ENCODE results near the gene PEX11B.

Gene PEX11B

GRCh38 chr1:145960468-145961108 is 42.1 kb upstream of the PEX11B start:
- TF ChIP-seq CTCF (IDR thresholded peaks at IDR 0.05): peak; percentile 27 to 29
- H3K4me3 ChIP-seq: peak overlapping the region; percentile 55 to 58
- H3K4me1 ChIP-seq: peaks cover 5 to 63% (median 52%) of the 10 kb centered on the region in 4 donors
- H3K27ac ChIP-seq: peak overlapping the region; percentile 84 to 96
- no peaks in the 10 kb centered on the region for H3K27me3 ChIP-seq
- DNase-seq: peak; percentile 80 to 93
- H3K9me3 ChIP-seq: no peaks in the 10 kb centered on the region
- intact Hi-C loops (cut with DNase I; ENCODE audit: low total_unique reads): loop anchor here (10.0 kb wide), 1 partner anchor 46 kb away; the partner anchor contains the start of genes ITGA10 and PEX11B
- H3K36me3 ChIP-seq: no peaks in the 10 kb centered on the region

DNA sequence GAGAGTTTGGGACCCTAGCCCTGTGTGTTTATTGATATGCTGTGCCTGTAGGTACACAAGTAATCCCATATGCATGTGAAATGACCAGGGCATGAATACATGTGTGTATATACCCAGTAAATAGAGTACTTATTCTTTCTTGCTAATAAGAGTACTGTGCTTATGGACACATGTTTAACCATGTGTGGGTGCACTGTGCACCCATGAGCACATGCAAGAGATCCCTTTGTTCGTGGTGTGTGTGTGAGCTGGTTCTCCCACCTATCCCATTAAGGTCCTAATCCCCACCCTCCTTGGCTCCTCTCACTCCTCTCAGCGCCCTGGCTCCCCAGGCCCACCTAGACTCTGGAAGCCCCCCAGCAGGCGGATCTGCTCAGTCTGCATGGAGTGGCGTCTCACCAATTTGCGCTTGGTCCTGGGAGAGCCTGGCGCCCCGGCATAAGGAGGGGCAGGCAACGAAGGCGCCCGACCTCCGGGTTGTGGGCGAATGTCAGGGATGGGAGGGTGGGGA is 41.5 kb upstream of the PEX11B start:
- Histone ChIP-seq H3K27ac (peak overlapping the region; percentile 84 to 96), H3K27me3 (no peaks in the 10 kb centered on the region), H3K4me3 (peak overlapping the region; percentile 55 to 58), H3K4me1 (peaks cover 5 to 68% (median 52%) of the 10 kb centered on the region in 4 donors), H3K36me3 (no peaks in the 10 kb centered on the region), H3K9me3 (no peaks in the 10 kb centered on the region)
- no peak for DNase-seq
- no peak for TF ChIP-seq CTCF (IDR thresholded peaks at IDR 0.05)
- intact Hi-C loops (cut with DNase I; ENCODE audit: low total_unique reads): loop anchor here (10.0 kb wide), 1 partner anchor 45 kb away; the partner anchor contains the start of genes ITGA10 and PEX11B

DNA sequence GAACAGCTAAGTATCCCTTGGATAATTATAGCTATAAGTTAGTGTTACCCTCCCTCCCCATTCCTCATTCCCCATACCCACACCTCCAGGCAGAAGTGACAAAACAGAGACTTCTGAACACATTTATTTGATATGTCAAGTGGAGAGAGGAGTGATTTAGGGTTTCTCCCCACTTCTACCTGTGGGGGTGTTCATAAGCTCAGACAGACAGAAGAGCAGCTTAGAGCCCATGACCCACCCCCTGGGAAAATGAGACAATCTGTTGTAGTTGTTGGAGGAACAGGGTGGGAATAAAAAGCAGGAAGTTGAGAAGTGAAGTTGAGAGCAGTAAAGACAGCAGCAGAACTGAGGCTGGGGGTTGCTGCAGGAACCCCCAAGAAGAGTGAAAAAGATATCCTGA is 40.8 kb upstream of the PEX11B start:
- Histone ChIP-seq H3K27me3 (no peaks in the 10 kb centered on the region), H3K4me1 (peaks cover 5 to 75% (median 58%) of the 10 kb centered on the region in 4 donors), H3K4me3 (no peak overlapping the region), H3K27ac (peak overlapping the region; percentile 84 to 96), H3K36me3 (no peaks in the 10 kb centered on the region), H3K9me3 (no peaks in the 10 kb centered on the region)
- intact Hi-C loops (cut with DNase I; ENCODE audit: low total_unique reads): no loop called here
- no peak for DNase-seq
- no peak for TF ChIP-seq CTCF (IDR thresholded peaks at IDR 0.05)

GRCh38 chr1:145958734-145959133 is 40.2 kb upstream of the PEX11B start:
- Histone ChIP-seq H3K27me3 (no peaks in the 10 kb centered on the region), H3K9me3 (no peaks in the 10 kb centered on the region), H3K4me3 (no peak overlapping the region), H3K36me3 (no peaks in the 10 kb centered on the region), H3K27ac (peak overlapping the region; percentile 96 to 99), H3K4me1 (peaks cover 4 to 75% (median 59%) of the 10 kb centered on the region in 4 donors)
- intact Hi-C loops (cut with DNase I; ENCODE audit: low total_unique reads): no loop called here
- TF ChIP-seq CTCF (IDR thresholded peaks at IDR 0.05): no peak
- DNase-seq: no peak

DNA sequence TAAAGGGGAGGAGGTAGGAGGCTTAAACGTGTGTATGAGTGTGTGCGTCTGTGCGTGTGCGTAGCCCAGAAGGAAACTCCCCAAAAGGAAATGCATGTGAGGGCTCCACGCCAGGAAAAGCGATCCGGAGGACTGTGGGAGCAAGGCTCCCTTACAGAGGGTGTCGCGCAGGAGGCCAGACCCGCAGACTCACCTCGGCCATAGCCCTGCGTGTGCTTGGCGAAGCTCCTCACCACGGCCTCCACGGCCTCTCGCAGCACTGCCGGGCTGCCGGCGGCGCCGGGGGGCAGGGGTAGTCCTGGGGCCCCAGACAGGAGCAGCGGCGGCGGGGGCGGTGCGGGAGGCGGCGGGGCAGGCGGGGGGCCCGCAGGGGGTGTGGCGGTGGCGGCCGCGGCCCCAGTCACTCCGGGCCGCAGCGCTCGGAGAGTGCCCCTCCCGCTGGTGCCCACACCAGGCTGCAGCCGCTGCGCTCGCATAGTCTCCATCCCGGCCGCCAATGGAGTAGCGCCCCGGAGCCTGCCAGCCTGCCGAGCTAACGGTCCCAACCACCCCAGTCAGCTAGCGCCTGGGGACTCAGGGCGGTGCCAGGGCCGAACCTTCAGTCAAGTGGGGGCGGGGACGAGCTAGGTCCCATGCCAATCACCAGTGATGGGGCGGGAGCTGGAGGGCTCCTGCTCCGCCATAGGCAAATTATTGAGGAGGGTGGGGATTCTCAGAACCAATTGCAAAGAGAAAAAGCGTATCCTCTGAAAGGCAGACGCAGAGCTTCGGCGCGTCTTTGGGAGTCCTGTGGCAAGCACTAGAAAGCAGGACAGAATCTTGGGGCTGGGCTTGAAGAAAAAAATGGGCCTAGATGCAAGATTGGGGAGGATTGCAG is 39.2 kb upstream of the PEX11B start, which contains the start of gene LIX1L:
Gene LIX1L (minus strand): TSS at position 575 of the 877 bp plus-strand sequence. CDS start 90 bp downstream, at position 485.
- H3K4me1 ChIP-seq: peaks cover 0 to 69% (median 56%) of the 10 kb centered on the region in 4 donors
- TF ChIP-seq CTCF (IDR thresholded peaks at IDR 0.05): no peak

More for the DNA sequence above, 39.2 kb upstream of the PEX11B start, which contains the start of gene LIX1L:
- DNase-seq: peak; percentile 97 to 99
- Histone ChIP-seq H3K36me3 (peaks cover 0 to 4% (median 0%) of the 10 kb centered on the region in 3 donors), H3K9me3 (no peaks in the 10 kb centered on the region), H3K27ac (peak within 1 kb of the TSS; percentile 96 to 99), H3K4me3 (peak within 1 kb of the TSS; percentile 76 to 79), H3K27me3 (no peaks in the 10 kb centered on the region)
- intact Hi-C loops (cut with DNase I; ENCODE audit: low total_unique reads): no loop called here
